Osteoblast (primary cell): ENCODE results near the gene CADM4. TPM values are rescaled to one million over a fixed set of nuclear protein-coding genes. Genes with fewer than 3 reads are reported as not detected.

Source experiments
- DNase-seq: peaks from one replicate; pipeline ENCODE4 v3.0.0; 2011; ENCODE audit warnings: low spot score, mixed read lengths; ENCODE audit not compliant: insufficient read length; ENCODE audit errors: missing footprints
- H2AFZ ChIP-seq: 2 replicates; pipeline ENCODE4 v1.6.0; 2011; ENCODE audit warnings: mild to moderate bottlenecking, low read length
- H3K27ac ChIP-seq: 2 replicates; pipeline ENCODE4 v1.5.1; 2011; ENCODE audit warnings: mild to moderate bottlenecking, low read depth, low read length, moderate library complexity
- H3K27me3 ChIP-seq: 2 replicates; pipeline ENCODE4 v1.6.0; 2012; ENCODE audit warnings: mild to moderate bottlenecking, control low read depth, inconsistent platforms, low read length, moderate library complexity; ENCODE audit not compliant: insufficient read depth
- H3K36me3 ChIP-seq: 2 replicates; pipeline ENCODE4 v1.5.1; 2011; ENCODE audit warnings: mild to moderate bottlenecking, low read length, control low read depth, moderate library complexity; ENCODE audit not compliant: insufficient read depth
- H3K4me1 ChIP-seq: 2 replicates; pipeline ENCODE4 v1.5.1; 2011; ENCODE audit warnings: mild to moderate bottlenecking, low read length, control low read depth, moderate library complexity; ENCODE audit not compliant: insufficient read depth
- H3K4me2 ChIP-seq: 2 replicates; pipeline ENCODE4 v1.6.0; 2011; ENCODE audit warnings: mild to moderate bottlenecking, low read length; ENCODE audit not compliant: insufficient read depth
- H3K4me3 ChIP-seq: fragments of 200-600 bp; sonication (generic); 3 replicates; pipeline ENCODE4 v1.5.1; 2012; ENCODE audit warnings: mild to moderate bottlenecking, low read length, inconsistent platforms; ENCODE audit not compliant: insufficient read depth
- H3K79me2 ChIP-seq: 2 replicates; pipeline ENCODE4 v1.6.0; 2012; ENCODE audit warnings: mild to moderate bottlenecking, low read length, control low read depth, inconsistent platforms; ENCODE audit not compliant: insufficient read depth
- H3K9me3 ChIP-seq: 2 replicates; pipeline ENCODE4 v1.5.1; 2011; ENCODE audit warnings: low read depth, low read length, control low read depth
- H4K20me1 ChIP-seq: 2 replicates; pipeline ENCODE4 v1.6.0; 2012; ENCODE audit warnings: mild to moderate bottlenecking, low read length, control low read depth; ENCODE audit not compliant: insufficient read depth
- CTCF ChIP-seq: IDR thresholded peaks from 2 replicates; pipeline ENCODE4 v1.5.1; 2011; ENCODE audit warnings: mild to moderate bottlenecking, low read depth, low read length, moderate library complexity; ENCODE audit errors: extremely low read depth
- total RNA-seq: library from RNA; depleted of rRNA; stranded (reverse); fragments of >200 nt; gene quantifications from 2 replicates; pipeline ENCODE4 v1.2.3, GENCODE V29; 2012

CADM4 gene
- total RNA-seq, 1 donor = 1.4 TPM

- Histone ChIP-seq H2AFZ (no peak overlapping the region), H3K36me3 (peaks cover 18% of the 10 kb centered on the region), H3K27ac (no peak overlapping the region), H3K79me2 (peaks cover 61% of the 10 kb centered on the region), H3K4me2 (no peak overlapping the region), H3K27me3 (no peaks in the 10 kb centered on the region), H3K4me1 (peaks cover 12% of the 10 kb centered on the region), H3K4me3 (no peak overlapping the region), H4K20me1 (no peaks in the 10 kb centered on the region), H3K9me3 (no peaks in the 10 kb centered on the region)
- no peak for TF ChIP-seq CTCF
- DNase-seq = no peak
Observed at GRCh38 chr19:43616306-43616705, 23.3 kb downstream of the CADM4 start.

GRCh38 chr19:43612374-43612773 lies 27.3 kb downstream of the CADM4 start:
- Histone ChIP-seq H4K20me1 (peaks cover 14% of the 10 kb centered on the region), H3K27ac (no peak overlapping the region), H2AFZ (no peak overlapping the region), H3K27me3 (no peaks in the 10 kb centered on the region), H3K4me3 (no peak overlapping the region), H3K79me2 (peaks cover 59% of the 10 kb centered on the region), H3K4me2 (no peak overlapping the region), H3K4me1 (no peaks in the 10 kb centered on the region), H3K36me3 (peaks cover 23% of the 10 kb centered on the region), H3K9me3 (no peaks in the 10 kb centered on the region)
- no peak for DNase-seq
- no peak for TF ChIP-seq CTCF

- Histone ChIP-seq H3K4me1 (no peaks in the 10 kb centered on the region), H3K9me3 (no peaks in the 10 kb centered on the region), H2AFZ (no peak within 1 kb of the TSS), H3K79me2 (peaks cover 53% of the 10 kb centered on the region), H3K27ac (no peak within 1 kb of the TSS), H3K27me3 (no peaks in the 10 kb centered on the region), H3K4me2 (no peak within 1 kb of the TSS), H3K4me3 (no peak within 1 kb of the TSS), H3K36me3 (peaks cover 23% of the 10 kb centered on the region), H4K20me1 (peaks cover 14% of the 10 kb centered on the region)
- no peak for TF ChIP-seq CTCF
- peak; percentile 23 for DNase-seq
Observed at GRCh38 chr19:43611788-43612187, 27.9 kb downstream of the CADM4 start, which contains the start of gene SRRM5. Gene SRRM5, plus strand, starts transcription at chr19:43612088. Its CDS starts 34 bp downstream, at chr19:43612122.

- TF ChIP-seq CTCF = no peak
- Histone ChIP-seq H3K4me3 (no peak overlapping the region), H3K4me1 (no peaks in the 10 kb centered on the region), H3K79me2 (peaks cover 42% of the 10 kb centered on the region), H3K9me3 (no peaks in the 10 kb centered on the region), H4K20me1 (peaks cover 14% of the 10 kb centered on the region), H3K27me3 (no peaks in the 10 kb centered on the region), H3K36me3 (peaks cover 23% of the 10 kb centered on the region), H3K27ac (no peak overlapping the region), H3K4me2 (no peak overlapping the region), H2AFZ (no peak overlapping the region)
- peak; percentile 75 for DNase-seq
Observed at GRCh38 chr19:43610493-43610892, 29.2 kb downstream of the CADM4 start.
